ENCODE results near the gene ABCB11. TPM values are rescaled to one million over a fixed set of nuclear protein-coding genes. Genes with fewer than 3 reads are reported as not detected.
A peak's percentile ranks its signal among the peaks of the same experiment; 100 is the strongest.

The ABCB11 gene
- polyA plus RNA-seq, 1 of the 3 experiments (the other 2 are of a cell fraction) = not detected

DNA sequence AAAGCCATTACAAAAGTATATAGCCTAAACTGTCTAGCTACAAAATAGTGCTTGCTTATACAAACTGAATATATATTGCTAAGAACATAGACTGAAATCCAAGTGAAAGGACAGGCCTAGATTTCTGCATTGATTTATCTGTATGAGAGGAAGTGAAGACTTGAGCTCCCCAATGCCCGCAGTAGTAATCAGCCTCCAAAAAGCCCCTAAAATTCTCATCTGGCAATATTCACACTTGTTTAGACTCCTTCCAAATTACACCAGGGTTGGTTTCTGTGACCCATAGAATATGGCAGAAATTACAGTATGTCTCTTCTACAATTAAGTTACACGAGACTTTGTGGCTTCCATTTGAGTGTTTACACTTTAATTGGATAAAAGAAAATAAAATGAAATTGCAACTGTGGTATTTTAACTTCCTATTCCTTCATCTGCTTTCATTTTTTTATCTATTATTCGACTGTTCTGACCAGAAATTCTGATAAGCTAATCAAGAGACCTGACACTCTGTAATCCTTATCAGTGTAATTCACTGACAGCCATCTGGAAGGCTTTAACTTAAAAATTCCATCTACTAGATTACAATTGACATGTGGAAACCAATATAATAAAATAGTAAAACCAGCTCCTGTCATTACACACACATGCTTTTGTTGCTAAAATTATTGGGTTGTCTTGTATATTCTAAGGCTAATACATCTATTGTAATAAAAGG is 21.1 kb downstream of the ABCB11 start:
- Histone ChIP-seq H3K9me2 (no peaks in the 10 kb centered on the region), H3K9me3 (no peaks in the 10 kb centered on the region), H3F3A (replicated peaks; ENCODE audit: insufficient read depth) (no peaks in the 10 kb centered on the region), H3K36me3 (replicated peaks in 1 of 2; ENCODE audit: control insufficient read depth in 1 of 2, insufficient read depth in 2 of 2, low read length in 1 of 2) (no peaks in the 10 kb centered on the region), H4K20me1 (ENCODE audit: insufficient read depth) (no peaks in the 10 kb centered on the region), H3K79me2 (ENCODE audit: insufficient read depth) (no peaks in the 10 kb centered on the region), H2AFZ (ENCODE audit: low read depth) (no peak overlapping the region), H3K4me2 (no peak overlapping the region), H3K4me1 (ENCODE audit: control insufficient read depth in 1 of 2, insufficient read depth in 2 of 2, low read depth in 1 of 2, low read length in 1 of 2) (peaks cover 0 to 2% of the 10 kb centered on the region in 2 experiments; a peak in 1 of 4 replicates), H3K27me3 (ENCODE audit: insufficient read depth) (no peaks in the 10 kb centered on the region), H3K4me3 (ENCODE audit: low read depth in 2 of 2, low read length in 1 of 2) (no peak overlapping the region), H3K9ac (no peak overlapping the region), H3K27ac (ENCODE audit: low read depth in 2 of 2, low read length in 1 of 2) (no peak overlapping the region)
- TF ChIP-seq CHD2 (IDR thresholded peaks at IDR 0.05; ENCODE audit: low read length, partially characterized antibody) (peak; percentile 21), GATA2 (CRISPR knock-in tag; IDR thresholded peaks at IDR 0.05) (peak; percentile 64), TCF12 (IDR thresholded peaks at IDR 0.05) (0 out of 2 replicates have a peak, but pooled peaks have one; percentile 14), TAF1 (IDR thresholded peaks at IDR 0.05; ENCODE audit: borderline replicate concordance, low read depth, low read length) (no peak), EP300 (IDR thresholded peaks at IDR 0.05; ENCODE audit: borderline replicate concordance in 1 of 2, low read depth in 1 of 2, low read length in 1 of 2) (peak in 1 of 2 experiments; percentile 31; a peak in 1 of 4 replicates), TEAD4 (IDR thresholded peaks at IDR 0.05; ENCODE audit: borderline replicate concordance, insufficient read depth) (no peak)
- 26% methylated on average over 3 of the region's 3 CpGs for WGBS (ENCODE audit: low lambda C conversion rate)
- CTCF ChIA-PET = no interaction called here
- POLR2A ChIA-PET = no interaction called here
- DNase-seq = no peak

GRCh38 chr2:169007941-169008340 is 23.2 kb downstream of the ABCB11 start:
- Histone ChIP-seq H3K36me3 (replicated peaks in 1 of 2; ENCODE audit: control insufficient read depth in 1 of 2, insufficient read depth in 2 of 2, low read length in 1 of 2) (no peaks in the 10 kb centered on the region), H3K4me3 (ENCODE audit: low read depth in 2 of 2, low read length in 1 of 2) (no peak overlapping the region), H2AFZ (ENCODE audit: low read depth) (no peak overlapping the region), H3K4me1 (ENCODE audit: control insufficient read depth in 1 of 2, insufficient read depth in 2 of 2, low read depth in 1 of 2, low read length in 1 of 2) (peaks cover 0 to 2% of the 10 kb centered on the region in 2 experiments; a peak in 1 of 4 replicates), H3K79me2 (ENCODE audit: insufficient read depth) (no peaks in the 10 kb centered on the region), H3K27ac (ENCODE audit: low read depth in 2 of 2, low read length in 1 of 2) (no peak overlapping the region), H3K4me2 (no peak overlapping the region), H3F3A (replicated peaks; ENCODE audit: insufficient read depth) (no peaks in the 10 kb centered on the region), H3K9ac (no peak overlapping the region), H3K9me2 (no peaks in the 10 kb centered on the region), H4K20me1 (ENCODE audit: insufficient read depth) (no peaks in the 10 kb centered on the region), H3K27me3 (ENCODE audit: insufficient read depth) (no peaks in the 10 kb centered on the region), H3K9me3 (no peaks in the 10 kb centered on the region)
- CTCF ChIA-PET = no interaction called here
- POLR2A ChIA-PET = no interaction called here
- TF ChIP-seq GABPA (IDR thresholded peaks at IDR 0.05; ENCODE audit: low read depth) (no peak), USF2 (IDR thresholded peaks at IDR 0.05; ENCODE audit: borderline replicate concordance, low read depth, low read length) (no peak), FOXM1 (IDR thresholded peaks at IDR 0.05; ENCODE audit: low read depth) (no peak), RAD21 (IDR thresholded peaks at IDR 0.05; ENCODE audit: low read length) (no peak), CHD2 (IDR thresholded peaks at IDR 0.05; ENCODE audit: low read length, partially characterized antibody) (no peak)
- no peak for DNase-seq
- 33% methylated on average over 2 of the region's 2 CpGs for WGBS (ENCODE audit: low lambda C conversion rate)

DNA sequence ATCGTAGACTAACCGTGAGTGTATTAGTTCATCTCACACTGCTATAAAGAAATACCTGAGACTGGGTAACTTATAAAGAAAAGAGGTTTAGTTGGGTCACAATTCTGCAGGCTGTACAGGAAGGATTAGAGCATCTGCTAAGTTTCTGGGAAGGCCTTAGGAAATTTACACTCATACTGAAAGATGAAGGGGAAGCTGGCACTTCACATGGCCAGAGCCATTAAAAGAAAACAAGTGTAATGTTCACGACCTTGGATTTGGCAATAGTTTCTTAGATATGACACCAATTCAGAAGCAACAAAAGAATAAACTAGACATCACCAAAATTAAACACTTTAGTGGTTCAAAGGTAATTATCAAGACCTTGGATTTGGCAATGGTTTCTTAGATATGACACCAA is 23.8 kb downstream of the ABCB11 start:
- Histone ChIP-seq H3K36me3 (replicated peaks in 1 of 2; ENCODE audit: control insufficient read depth in 1 of 2, insufficient read depth in 2 of 2, low read length in 1 of 2) (no peaks in the 10 kb centered on the region), H3K27ac (ENCODE audit: low read depth in 2 of 2, low read length in 1 of 2) (no peak overlapping the region), H3K27me3 (ENCODE audit: insufficient read depth) (no peaks in the 10 kb centered on the region), H3K9me2 (no peaks in the 10 kb centered on the region), H2AFZ (ENCODE audit: low read depth) (no peak overlapping the region), H3F3A (replicated peaks; ENCODE audit: insufficient read depth) (no peaks in the 10 kb centered on the region), H3K4me1 (ENCODE audit: control insufficient read depth in 1 of 2, insufficient read depth in 2 of 2, low read depth in 1 of 2, low read length in 1 of 2) (peaks cover 0 to 2% of the 10 kb centered on the region in 2 experiments; a peak in 1 of 4 replicates), H3K4me3 (ENCODE audit: low read depth in 2 of 2, low read length in 1 of 2) (no peak overlapping the region), H3K9ac (no peak overlapping the region), H3K9me3 (no peaks in the 10 kb centered on the region), H3K4me2 (no peak overlapping the region), H4K20me1 (ENCODE audit: insufficient read depth) (no peaks in the 10 kb centered on the region), H3K79me2 (ENCODE audit: insufficient read depth) (no peaks in the 10 kb centered on the region)
- ChIA-PET POLR2A (no interaction called here), CTCF (interaction anchor here (1.2 kb wide), 1 partner anchor 43 kb away, joined by 4 read pairs; no protein-coding TSS in a partner anchor)
- TF ChIP-seq GATA2 (CRISPR knock-in tag; IDR thresholded peaks at IDR 0.05) (no peak), SMC3 (IDR thresholded peaks at IDR 0.05; ENCODE audit: low read depth, low read length) (no peak), MEF2A (IDR thresholded peaks at IDR 0.05; ENCODE audit: borderline replicate concordance, low read depth) (no peak), TEAD4 (IDR thresholded peaks at IDR 0.05; ENCODE audit: borderline replicate concordance, insufficient read depth) (no peak), RAD21 (IDR thresholded peaks at IDR 0.05; ENCODE audit: low read length) (no peak), MAX (IDR thresholded peaks at IDR 0.05; ENCODE audit: low read depth) (no peak), CTCF (IDR thresholded peaks at IDR 0.05) (no peak), JUND (IDR thresholded peaks at IDR 0.05) (no peak), USF2 (IDR thresholded peaks at IDR 0.05; ENCODE audit: borderline replicate concordance, low read depth, low read length) (no peak), TAF1 (IDR thresholded peaks at IDR 0.05; ENCODE audit: borderline replicate concordance, low read depth, low read length) (no peak)
- 47% methylated on average over 3 of the region's 3 CpGs for WGBS (ENCODE audit: low lambda C conversion rate)
- DNase-seq = no peak

All from SK-N-SH (cell line).